Stimulated activated CD8-positive, alpha-beta memory T cell treated with anti-CD3 and anti-CD28 coated beads, Interleukin-7, amount 100 ng/mL, for 48 hours (primary cell): ENCODE results near the gene WFDC5.
"Not testable (repeated sequence)": the region's sequence is repeated elsewhere in the genome, so short reads cannot be mapped to it uniquely, and the experiment has no call there.

Experiments
- DNase-seq, 2 donors: peaks; one replicate each; pipeline ENCODE4 v3.0.0-alpha.2; 2020; ENCODE audit warnings: low read depth in 1 of 2; ENCODE audit errors: extremely low read depth in 1 of 2

Gene WFDC5

DNA sequence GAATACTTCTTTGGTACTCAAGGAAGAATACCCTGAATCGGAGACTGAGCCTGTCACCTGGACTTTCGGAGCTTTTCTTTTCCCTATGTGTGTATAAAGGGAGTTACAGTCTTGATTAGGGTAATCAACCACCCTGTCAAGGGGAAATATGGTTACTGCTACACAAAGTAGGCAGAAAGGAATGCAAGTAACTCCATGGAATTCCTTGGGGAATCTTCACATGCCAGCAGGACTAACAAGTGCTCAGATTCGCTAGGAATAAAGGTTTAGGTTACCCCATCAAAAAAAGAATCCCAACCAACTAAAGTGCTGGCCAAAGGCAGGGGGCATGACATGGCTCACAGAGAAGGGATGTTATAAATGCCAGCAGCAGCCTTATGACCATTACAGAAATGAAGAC, 24.5 kb downstream of the WFDC5 start:
- DNase-seq = no peak

DNA sequence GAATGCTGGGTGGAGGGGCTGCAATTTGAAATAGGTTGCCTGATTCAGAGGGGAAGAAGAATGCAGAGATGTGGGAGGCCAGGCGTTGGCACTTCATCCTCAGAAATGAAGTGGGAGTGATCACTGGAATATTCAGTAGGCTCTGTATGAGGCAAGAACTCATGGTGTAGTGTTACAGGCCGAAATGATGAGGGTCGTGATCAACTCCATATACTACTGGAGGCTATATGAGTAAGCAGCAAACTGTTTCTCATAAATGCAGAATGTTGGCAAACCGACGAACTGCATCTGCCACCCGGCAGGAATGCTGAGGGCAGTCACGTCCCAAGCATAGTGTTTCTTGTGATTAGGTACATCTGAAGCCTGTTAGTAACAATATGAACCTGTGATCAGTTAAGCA, 26.7 kb downstream of the WFDC5 start:
- DNase-seq = no peak

DNA sequence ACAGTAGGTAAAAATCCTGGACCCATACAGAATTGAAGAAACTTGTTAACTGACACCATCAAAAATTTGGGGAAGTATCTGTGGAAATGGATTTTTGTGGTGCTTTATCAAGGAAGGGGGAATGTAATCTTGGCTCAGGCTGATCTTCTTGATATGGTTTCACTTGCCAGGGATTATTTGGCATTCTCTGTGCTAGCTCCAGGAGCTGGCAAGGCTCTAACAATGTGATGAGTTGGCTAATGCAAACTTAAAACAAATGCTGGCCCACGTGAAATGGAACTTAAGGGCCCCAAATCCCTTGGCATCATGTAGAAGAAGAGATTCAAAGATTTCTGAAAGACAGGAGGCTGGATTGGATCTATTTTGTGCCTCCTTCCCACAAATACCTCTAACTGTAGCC, 27.2 kb downstream of the WFDC5 start:
- DNase-seq = no peak

DNA sequence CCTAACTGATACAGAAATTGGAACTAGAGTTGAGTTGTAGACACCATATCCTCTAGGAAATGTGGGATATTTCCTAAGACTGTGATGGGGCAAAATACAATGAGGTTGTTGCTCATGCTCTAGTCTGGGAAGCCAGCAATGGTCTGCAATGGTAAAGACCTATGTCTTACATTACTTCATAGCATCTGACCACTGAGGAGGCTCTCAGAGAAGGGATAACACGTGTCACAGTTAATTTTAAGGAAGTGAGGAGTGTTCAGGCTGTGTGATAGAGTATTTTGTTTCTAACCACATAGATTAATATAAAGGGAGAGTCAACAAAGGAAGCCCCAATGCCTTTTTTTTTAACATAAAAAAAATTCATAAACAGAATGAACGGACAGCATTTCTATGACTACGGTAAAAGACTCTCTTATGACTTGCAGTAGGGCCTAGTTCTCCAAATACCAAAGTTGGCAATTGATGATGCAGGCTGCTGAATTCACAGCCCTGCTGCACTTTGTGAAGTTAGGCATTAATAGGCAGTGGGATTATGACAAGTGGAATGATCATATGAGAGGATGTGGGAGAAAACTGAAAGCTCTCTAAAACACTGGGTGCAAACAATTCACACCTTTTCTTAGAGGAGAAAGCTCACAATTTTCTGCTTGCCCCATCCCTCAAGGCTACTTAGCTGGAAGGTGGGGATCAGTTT, 27.7 kb downstream of the WFDC5 start:
- no peak for DNase-seq

DNA sequence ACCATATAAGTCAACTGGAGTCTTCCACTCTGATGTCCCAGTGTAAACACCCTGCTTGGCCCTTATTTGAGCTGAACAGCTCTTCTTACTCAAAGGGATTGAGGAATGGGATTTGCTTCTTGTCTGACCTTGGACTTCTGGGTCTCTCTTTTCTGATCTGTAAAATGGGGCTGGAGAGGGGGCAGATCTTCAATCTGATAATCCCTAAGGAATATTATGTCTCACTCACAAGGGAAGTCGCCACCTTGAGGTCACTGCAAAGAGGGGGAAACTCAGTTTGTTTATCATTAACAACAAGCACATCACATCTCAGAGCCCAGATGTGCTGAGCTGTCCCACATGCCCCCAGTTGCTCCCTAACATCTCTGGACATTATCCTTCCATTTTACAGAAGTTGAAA, 29.1 kb downstream of the WFDC5 start:
- DNase-seq = no peak

DNA sequence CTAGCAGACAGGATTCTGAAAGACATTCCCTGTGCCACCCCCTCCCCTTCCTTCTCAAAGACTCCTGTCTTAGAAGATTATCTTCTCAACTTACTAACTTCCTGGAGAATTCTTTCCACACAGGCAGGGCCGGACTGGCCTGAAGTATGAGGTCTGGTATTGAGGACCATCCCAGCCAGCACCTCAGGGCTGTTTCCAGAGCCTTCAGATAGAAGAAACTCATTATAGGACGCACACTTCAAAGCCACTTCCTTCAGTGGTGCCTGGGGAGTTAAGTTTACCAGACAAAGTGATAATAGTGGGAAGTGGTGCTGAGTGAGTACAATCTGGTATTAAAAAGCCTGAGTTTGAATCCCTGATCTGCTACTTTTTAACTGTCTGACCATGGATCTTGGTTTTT, 29.7 kb downstream of the WFDC5 start:
- no peak for DNase-seq

DNA sequence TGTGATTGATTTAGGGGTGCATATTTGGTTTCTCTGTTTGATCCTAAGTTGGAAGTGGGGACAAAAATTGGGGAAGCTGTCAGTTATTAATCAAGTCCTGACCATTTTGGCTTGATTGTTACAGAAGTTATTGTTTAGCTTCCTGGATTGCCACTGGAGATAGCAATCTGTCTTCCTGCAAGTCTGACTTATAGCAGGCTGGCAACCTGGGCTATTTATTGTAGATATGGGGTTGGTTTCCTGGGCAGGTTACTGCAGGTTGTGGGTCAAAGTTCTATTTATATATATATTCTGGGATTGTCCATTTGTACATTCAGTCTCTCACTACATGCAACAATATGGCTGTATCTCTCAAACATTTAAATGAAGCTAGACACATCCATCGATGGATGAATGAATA, 31.8 kb downstream of the WFDC5 start:
- DNase-seq = no peak

DNA sequence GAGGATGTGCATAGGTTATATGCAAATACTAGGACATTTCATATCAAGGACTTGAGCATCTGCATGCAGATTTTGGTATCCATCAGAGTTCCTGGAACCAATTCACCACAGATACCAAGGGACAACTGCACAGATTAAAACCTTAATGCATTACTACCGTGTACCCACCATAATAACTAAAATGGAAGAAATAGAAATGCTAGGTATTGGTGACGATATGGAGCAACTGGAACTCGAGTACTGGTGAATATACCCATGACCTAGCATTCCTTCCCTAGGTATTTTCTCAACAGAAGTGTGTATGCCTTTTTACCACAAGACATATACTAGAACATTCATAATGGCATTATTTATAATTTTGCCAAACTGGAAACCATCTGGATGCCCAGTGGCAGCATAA, 32.5 kb downstream of the WFDC5 start:
- DNase-seq = no peak

DNA sequence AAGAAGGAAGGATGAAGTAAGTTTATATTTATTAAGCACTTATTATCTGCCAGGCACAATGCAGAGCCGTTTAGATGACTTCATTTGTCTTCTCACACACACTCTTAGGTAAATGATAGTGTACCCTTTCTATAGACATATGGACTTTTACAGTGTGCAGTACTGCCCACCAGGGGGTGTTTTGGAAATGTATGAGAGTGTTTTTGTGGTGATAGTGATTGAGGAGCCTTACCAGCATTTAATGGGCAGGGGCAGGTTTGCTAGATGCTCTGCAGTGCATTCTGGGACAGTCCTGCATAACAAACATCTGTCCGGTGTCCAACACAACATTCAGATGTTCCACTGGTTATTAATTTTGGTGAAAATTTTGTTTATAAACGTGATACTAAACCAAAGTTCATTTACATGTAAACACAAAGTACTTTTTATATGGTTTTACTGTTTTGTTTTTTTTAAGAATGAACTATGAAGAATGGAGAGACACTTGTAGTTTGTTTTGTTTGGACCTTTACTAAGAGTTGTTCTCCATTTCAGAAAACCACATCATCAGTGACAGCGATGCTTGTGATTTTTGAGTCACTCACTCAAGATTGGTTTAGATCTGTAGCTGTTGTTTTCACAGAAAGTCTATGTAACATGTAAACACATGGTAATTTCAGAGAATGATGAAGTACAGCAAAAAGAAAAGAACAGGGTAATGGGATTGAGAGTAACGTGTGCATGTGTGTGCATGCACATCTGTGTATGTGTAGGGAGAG, 33.9 kb downstream of the WFDC5 start:
- no peak for DNase-seq

DNA sequence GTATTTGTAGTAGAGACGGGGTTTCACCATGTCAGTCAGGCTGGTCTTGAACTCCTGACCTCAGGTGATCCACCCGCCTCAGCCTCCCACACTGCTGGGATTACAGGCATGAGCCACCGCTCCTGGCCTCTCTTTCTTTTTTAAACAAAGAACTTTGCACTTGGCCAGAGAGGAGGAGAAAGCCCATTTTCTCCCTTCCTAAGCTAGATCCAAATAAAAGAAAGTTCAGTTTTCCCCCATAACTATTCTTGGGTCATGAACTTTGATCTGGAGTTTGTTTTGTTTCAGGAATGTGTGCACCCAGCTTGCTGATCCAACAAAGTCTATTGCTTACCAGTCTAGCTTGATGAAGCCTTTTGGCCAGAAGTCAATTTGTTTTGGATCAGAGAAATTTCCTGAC, 37.4 kb downstream of the WFDC5 start:
- DNase-seq = no peak

DNA sequence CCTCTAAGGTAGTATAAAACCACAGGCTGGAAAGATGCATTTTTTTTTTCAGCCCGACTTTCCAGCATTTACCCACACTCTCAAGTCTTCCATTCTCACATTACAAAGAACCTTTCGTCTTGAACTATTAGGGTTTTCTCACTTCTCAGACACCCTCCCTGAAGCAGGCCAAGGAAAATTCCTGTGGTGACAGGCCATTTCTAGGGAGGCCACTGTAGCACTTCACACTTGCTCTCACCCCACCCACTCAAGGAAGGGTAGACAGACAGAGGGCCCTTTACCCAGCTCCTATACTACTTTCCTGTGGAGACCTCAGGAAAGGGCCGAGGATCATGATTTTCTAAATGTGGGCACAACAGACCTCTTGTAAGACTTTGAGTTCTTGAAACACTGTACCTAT, 41.8 kb downstream of the WFDC5 start:
- DNase-seq = no peak

DNA sequence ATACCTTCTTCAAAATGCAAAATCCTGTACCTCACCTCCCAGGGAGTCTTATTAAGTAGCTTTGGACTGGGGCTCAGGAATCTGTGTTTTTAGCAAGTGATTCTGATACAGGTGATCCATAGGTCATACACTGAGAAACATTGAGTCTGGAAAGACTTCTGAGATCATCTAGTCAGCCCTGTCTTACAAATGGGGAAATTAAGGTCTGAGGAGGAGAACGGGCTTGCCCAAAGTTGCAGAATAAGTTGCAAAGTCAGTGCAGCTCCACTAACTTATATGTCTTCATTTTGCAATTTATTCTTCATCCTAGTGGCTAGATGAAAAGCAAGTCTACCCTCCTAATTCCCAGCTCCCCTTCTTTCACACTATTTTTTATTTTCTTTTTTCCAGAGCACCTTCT, 42.9 kb downstream of the WFDC5 start:
- DNase-seq = no peak

DNA sequence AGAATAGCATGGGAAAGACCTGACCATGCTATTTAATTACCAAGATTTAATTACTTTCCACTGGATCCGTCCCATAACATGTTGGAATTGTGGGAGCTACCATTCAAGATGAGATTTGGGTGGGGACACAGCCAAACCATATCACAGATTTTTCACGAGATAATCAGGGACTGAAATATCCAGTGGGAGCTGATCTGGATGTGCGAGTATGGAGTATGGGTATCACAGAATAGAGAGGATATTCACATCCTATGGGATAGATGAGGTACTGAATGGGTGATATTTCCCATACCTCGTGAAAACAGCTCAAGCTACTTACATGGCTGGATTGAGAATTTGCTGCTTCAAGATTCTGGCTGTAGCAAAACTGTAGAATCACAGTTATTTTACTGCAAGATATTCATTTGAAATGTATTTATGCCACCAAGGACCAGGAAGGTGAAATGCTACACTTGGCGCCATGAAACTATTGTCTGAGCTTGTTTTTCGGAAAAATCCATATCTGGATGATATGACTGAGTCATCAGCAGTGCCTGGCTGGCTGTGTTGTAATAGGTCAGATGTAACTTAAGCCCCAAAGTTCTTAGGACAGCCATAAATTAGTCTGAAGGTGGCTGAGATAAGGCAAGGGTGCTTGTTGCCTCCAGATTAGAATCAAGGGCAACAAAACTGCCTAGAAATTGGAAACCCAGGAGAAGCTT, 43.9 kb downstream of the WFDC5 start:
- no peak for DNase-seq

DNA sequence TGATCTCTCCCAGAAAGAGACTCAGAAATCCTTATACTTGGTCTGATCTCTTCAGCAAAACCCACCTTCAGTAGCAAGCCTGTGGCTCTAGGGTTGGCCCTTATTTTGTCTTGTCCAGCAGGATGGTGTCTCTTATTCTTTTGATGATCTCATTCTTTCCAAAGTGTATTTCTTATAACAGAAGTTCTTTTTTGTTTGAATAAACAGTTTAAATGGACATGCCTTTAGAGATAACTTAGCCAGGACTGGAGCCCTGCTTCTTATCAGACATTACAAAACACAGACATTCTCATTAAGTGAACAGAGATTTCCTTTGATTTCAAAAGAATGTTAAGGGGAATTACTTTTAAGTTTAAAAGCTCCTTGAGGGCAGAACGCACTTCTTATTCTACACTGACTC, 45.7 kb downstream of the WFDC5 start:
- no peak for DNase-seq

DNA sequence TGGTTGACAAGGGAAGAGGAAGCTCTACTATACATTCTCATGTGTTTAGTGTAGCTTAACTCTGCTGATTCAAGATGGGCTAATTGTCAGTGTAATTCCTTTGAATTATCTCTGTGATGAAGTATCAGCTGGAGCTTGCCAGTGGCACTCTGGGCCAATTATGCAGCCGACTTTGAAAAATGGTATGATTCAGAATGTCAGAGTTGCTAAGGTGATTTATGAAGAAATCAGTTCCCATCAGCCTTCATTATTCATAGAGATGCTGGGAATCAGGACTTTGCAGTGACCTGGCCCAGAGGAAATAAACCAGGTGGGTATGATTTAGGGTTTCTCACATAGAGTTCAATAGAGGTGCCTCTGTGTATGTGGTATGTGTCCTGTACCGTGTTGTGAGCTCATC, 47.4 kb downstream of the WFDC5 start:
- no peak for DNase-seq

DNA sequence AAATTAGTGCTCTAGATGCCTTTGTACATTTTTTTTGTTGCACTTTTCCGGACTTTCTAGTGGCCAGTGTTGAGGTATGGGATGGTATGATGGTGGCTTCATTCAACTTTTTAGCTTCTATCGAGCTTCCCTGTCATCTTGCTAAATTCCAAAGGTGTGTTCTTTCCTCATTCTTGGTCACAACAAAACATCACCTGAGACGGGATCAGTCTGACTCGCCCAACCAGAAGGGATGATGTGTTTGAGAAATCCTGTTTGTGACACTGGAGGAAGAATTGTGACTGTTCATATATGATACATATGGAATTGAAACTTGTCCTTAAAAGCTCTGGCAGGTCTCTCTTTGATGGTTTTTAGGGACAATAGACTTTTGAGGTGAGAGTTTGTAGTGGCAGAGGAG, 47.9 kb downstream of the WFDC5 start:
- DNase-seq = no peak

DNA sequence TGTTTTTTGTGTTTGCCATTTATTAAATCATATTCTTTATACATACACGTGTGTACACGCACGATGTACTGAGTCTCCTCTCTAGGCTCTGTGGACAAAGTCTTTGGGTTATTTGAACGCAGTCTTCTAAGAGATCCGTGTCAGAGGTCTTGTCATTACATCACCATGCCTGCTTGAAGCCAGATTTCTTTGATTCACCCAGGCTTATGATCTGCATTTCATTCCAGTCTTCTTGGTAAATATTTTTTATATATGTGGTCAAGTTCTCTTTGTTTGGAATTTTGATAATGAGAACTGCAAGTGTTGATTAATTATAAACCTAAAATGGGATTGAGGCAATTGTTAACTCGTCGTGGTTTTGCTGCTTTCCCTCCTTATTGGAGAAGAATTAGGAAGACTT, 48.6 kb downstream of the WFDC5 start:
- no peak for DNase-seq

DNA sequence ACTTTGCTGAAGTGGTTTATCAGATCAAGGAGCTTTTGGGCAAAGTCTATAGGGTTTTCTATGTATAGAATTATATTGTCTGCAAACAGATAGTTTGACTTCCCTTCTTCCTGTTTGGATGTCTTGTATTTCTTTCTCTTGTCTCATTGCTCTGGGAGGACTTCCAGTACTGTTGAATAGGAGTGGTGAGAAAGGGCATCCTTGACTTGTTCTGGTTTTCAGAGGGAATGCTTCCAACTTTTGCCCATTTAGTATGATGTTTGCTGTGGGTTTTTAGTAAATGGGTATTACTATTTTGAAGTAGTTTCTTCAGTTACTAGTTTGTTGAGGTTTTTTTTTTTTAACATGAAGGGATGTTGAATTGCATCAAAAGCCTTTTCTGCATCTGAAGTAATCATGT, 50.2 kb downstream of the WFDC5 start:
- no peak for DNase-seq

DNA sequence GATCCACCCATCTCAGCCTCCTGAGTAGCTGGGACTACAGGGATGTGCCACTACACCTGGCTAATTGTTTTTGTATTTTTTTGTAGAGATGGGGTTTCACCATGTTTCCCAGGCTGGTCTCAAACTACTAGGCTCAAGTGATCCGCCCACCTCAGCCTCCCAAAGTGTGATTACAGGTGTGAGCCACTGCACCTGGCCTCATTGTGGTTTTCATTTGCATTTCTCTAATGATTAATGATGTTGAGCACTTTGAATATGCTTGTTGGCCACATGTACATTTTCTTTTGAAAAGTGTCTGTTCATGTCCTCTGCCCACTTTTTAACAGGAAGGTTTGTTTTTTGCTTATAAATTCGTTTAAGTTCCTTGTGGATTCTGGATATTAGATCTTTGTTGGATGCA, 51.9 kb downstream of the WFDC5 start:
- DNase-seq = not testable (repeated sequence)

DNA sequence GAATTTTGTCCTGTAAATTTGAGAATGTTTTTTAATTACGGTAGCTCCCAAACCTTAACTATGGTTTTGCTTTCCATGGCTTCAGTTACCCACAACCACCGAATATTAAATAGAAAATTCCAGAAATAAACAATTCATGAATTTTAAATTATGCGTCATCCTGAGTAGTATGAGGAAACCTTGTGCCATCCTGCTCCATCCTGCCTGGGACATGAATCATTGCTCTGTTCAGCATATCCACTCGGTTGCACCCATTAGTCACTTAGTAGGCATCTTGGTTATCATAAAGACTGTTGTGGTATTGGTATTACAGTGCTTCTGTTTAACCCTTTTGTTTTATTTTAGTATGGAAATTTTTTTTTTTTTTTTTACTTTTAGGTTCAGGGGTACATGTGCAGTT, 53.7 kb downstream of the WFDC5 start:
- no peak for DNase-seq

DNA sequence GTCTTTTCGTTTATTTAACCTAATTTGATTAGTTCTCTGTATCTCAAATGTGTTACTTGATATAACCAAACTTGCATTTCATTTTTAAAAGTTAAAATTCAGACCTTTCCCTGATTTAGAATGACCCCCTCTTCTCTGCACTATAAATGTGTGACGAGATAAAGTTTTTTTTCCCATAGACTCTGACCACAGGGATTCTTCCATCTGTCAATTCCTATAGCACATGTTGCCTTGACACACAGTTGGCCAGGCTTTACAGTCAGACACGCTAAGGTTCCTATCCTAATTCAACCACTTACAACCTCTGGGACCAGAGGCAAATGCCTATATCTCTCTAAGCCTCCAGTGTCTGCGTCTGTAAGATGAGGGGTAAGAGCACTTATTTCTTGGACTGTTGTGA, 54.7 kb downstream of the WFDC5 start:
- no peak for DNase-seq
